Measurements from ENCODE around the gene MRPS12. TPM values are rescaled to one million over a fixed set of nuclear protein-coding genes. Genes with fewer than 3 reads are reported as not detected.
A peak's percentile ranks its signal among the peaks of the same experiment; 100 is the strongest.

MRPS12 gene
- total RNA-seq, 6 donors from 2014 or later = 3.1 to 38.3 (median 26.0) TPM

DNA sequence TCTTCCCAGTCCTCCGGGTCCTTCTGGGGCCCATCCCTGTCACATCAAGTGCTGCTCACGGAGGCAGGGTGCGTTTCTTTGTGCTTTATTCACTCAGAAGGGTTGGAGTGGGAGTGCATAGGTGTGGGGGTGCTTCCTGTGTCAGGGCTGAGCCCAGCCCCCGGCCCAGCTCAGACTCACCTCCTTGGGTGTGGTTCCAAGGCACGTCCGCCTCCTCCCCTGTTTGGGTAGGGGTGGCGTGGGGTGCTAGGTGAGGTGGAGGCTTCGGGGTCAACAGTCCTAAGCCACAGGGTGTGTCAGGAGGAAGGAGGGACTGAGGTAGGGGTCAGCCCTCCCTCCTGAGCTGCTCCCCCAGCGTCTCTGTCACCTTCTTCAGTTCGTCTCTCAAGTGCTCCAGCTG lies 21.8 kb upstream of the MRPS12 start:
- no peaks in the 10 kb centered on the region for H3K4me1 ChIP-seq
- DNase-seq (no peak), ATAC-seq (ENCODE audit: low FRiP score in 2 of 2) (no peak)
- 79 to 85% methylated on average over 6 to 10 of the region's 10 CpGs for WGBS, 2 donors
- no peaks in the 10 kb centered on the region for H3K27me3 ChIP-seq
- H3K9me3 ChIP-seq = no peaks in the 10 kb centered on the region
- H3K4me3 ChIP-seq = no peak overlapping the region
- H3K36me3 ChIP-seq = peaks cover 9 to 44% (median 32%) of the 10 kb centered on the region in 4 donors
- no peak overlapping the region for H3K27ac ChIP-seq
- TF ChIP-seq, protein P1, sequence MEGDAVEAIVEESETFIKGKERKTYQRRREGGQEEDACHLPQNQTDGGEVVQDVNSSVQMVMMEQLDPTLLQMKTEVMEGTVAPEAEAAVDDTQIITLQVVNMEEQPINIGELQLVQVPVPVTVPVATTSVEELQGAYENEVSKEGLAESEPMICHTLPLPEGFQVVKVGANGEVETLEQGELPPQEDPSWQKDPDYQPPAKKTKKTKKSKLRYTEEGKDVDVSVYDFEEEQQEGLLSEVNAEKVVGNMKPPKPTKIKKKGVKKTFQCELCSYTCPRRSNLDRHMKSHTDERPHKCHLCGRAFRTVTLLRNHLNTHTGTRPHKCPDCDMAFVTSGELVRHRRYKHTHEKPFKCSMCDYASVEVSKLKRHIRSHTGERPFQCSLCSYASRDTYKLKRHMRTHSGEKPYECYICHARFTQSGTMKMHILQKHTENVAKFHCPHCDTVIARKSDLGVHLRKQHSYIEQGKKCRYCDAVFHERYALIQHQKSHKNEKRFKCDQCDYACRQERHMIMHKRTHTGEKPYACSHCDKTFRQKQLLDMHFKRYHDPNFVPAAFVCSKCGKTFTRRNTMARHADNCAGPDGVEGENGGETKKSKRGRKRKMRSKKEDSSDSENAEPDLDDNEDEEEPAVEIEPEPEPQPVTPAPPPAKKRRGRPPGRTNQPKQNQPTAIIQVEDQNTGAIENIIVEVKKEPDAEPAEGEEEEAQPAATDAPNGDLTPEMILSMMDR (IDR thresholded peaks at IDR 0.05) = no peak
- TF ChIP-seq POLR2A (IDR thresholded peaks at IDR 0.05) = no peak
- TF ChIP-seq POLR2AphosphoS5 (IDR thresholded peaks at IDR 0.05) = no peak
- TF ChIP-seq EP300 (IDR thresholded peaks at IDR 0.05) = no peak

- DNase-seq = peak in 1 of 2 donors; percentile 55
- no peaks in the 10 kb centered on the region for H3K9me3 ChIP-seq
- peaks cover 8 to 32% (median 25%) of the 10 kb centered on the region in 4 donors for H3K36me3 ChIP-seq
- TF ChIP-seq, protein P1 (IDR thresholded peaks at IDR 0.05) = no peak
- TF ChIP-seq POLR2AphosphoS5 (IDR thresholded peaks at IDR 0.05) = no peak
- ATAC-seq (ENCODE audit: low FRiP score in 2 of 2) = no peak
- no peak overlapping the region for H3K27ac ChIP-seq
- no peak overlapping the region for H3K4me3 ChIP-seq
- 91 to 93% methylated on average over 12 of the region's 12 CpGs for WGBS, 2 donors
- H3K4me1 ChIP-seq = no peaks in the 10 kb centered on the region
- H3K27me3 ChIP-seq = no peaks in the 10 kb centered on the region
Observed at GRCh38 chr19:38910488-38910887, 20.3 kb upstream of the MRPS12 start.

GRCh38 chr19:38911388-38912001 lies 19.2 kb upstream of the MRPS12 start:
- Histone ChIP-seq H3K36me3 (peaks cover 4 to 26% (median 20%) of the 10 kb centered on the region in 4 donors), H3K4me3 (no peak overlapping the region), H3K27ac (no peak overlapping the region), H3K4me1 (no peaks in the 10 kb centered on the region), H3K9me3 (no peaks in the 10 kb centered on the region), H3K27me3 (no peaks in the 10 kb centered on the region)
- DNase-seq (peak in 1 of 2 donors; percentile 54), ATAC-seq (ENCODE audit: low FRiP score in 2 of 2) (no peak)
- 84% methylated on average over 10 of the region's 16 CpGs; no CpG with 5 or more reads in 1 of the 2 donors for WGBS, 2 donors
- TF ChIP-seq, protein P1 (IDR thresholded peaks at IDR 0.05) = no peak
- no peak for TF ChIP-seq EP300 (IDR thresholded peaks at IDR 0.05)
- no peak for TF ChIP-seq POLR2A (IDR thresholded peaks at IDR 0.05)
- TF ChIP-seq POLR2AphosphoS5 (IDR thresholded peaks at IDR 0.05) = no peak

DNA sequence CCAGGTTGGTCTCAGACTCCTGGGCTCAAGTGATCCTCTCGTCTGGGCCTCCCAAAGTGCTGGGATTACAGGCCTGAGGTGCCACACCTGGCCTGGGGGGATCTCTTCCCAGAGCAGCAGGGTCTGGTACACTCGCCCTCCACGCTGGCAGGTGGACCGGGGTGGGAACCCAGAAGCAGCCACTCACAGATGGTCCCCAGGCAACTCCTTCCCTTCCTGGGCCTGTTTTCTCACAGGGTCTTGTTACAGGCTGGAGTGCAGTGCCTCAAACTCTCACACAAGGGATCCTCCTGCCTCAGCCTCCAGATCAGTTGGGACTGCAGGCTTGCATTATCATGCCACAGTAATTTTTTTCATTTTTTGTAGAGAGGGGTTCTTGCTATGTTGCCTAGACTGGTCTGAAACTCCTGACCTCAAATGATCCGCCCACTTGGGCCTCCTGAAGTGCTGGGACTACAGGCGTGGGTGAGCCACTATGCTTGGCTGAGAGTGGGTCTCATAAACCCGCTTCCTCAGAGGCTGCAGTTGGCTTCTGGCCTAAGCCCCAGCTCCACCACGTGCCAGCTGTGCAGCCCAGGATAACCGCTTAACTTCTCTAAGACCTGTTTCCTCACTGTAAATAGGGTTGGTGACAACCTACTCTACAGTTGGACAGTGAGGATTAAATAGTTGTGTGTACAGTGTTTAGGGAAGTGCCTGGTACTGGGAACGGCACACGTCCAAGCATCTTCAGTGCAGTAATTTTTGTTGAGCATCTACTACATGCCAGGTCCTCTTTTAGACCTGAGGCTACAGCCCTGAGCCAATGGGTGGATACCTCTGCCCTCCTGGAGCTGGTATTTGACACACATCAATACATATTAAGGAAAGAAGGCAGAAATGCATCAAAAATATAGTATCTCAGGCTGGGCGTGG lies 17.9 kb upstream of the MRPS12 start:
- DNase-seq (no peak), ATAC-seq (ENCODE audit: low FRiP score in 2 of 2) (no peak)
- Histone ChIP-seq H3K4me3 (no peak overlapping the region), H3K27ac (no peak overlapping the region), H3K27me3 (no peaks in the 10 kb centered on the region), H3K9me3 (no peaks in the 10 kb centered on the region), H3K4me1 (no peaks in the 10 kb centered on the region), H3K36me3 (peaks cover 0 to 13% (median 8%) of the 10 kb centered on the region in 4 donors)
- 58 to 62% methylated on average over 7 to 12 of the region's 12 CpGs for WGBS, 2 donors
- TF ChIP-seq POLR2AphosphoS5 (IDR thresholded peaks at IDR 0.05) (no peak), POLR2A (IDR thresholded peaks at IDR 0.05) (no peak), EP300 (IDR thresholded peaks at IDR 0.05) (no peak)
- TF ChIP-seq, protein P1 (IDR thresholded peaks at IDR 0.05) = no peak

Measured in upper lobe of left lung (tissue), 6 donors.